ENCODE data around the gene COL6A1.
"Not testable (repeated sequence)": the region's sequence is repeated elsewhere in the genome, so short reads cannot be mapped to it uniquely, and the experiment has no call there.

Gene COL6A1

DNA sequence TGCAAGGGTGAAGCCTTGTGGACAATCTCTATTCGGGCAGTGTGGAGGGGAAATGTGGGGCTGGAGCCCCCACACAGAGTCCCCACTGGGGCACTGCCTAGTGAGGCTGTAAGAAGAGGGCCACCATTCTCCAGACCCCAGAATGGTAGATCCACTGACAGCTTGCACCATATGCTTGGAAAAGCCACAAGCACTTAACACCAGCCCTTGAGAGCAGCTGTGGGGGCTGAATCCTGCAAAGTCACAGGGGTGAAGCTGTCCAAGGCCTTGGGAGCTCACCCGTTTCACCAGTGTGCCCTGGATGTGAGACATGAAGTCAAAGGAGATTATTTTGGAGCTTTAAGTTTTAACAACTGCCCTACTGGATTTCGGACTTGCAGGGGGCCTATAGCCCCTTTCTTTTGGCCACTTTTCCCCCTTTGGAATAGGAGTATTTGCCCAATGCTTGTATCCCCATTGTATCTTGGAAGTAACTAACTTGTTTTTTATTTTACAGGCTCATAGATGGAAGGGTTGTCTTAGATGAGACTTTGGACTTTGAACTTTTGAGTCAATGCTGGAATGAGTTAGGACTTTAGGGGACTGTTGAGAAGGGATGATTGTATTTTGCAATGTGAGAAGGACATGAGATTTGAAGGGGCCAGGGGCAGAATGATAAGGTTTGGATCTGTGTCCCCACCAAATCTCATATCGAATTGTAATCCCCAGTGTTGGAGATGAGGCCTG is 16.3 kb upstream of the COL6A1 start:
- DNase-seq (ENCODE audit: low spot score): no peak

DNA sequence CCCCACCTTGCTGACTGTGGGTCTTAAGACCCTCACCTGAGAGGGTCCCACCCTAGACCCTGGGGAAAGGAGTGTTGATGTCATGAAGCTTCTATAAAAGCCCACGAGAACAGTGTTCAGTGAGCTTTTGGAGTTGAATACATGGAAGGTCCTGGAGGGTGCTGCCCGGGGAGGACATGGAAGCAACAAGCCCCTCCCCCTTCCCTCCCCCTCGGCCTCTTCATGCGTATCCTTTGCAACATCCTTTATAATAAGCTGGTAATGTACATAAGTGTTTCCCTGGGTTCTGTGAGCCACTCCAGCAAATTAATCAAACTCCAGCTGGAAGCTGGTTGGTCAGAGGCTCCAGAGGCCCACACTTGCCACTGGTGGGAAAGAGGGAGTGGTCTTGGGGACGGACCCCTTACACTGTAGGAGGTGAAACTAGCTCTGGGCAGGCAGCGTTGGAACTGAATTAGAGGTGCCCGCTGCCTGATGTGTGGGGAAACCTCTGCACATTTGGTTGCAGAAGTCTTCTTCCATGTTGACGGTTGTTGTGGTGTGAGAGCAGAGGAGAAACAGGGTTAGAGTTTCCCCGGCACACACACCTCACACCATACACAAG is 14.7 kb upstream of the COL6A1 start:
- DNase-seq (ENCODE audit: low spot score): peak; percentile 2

DNA sequence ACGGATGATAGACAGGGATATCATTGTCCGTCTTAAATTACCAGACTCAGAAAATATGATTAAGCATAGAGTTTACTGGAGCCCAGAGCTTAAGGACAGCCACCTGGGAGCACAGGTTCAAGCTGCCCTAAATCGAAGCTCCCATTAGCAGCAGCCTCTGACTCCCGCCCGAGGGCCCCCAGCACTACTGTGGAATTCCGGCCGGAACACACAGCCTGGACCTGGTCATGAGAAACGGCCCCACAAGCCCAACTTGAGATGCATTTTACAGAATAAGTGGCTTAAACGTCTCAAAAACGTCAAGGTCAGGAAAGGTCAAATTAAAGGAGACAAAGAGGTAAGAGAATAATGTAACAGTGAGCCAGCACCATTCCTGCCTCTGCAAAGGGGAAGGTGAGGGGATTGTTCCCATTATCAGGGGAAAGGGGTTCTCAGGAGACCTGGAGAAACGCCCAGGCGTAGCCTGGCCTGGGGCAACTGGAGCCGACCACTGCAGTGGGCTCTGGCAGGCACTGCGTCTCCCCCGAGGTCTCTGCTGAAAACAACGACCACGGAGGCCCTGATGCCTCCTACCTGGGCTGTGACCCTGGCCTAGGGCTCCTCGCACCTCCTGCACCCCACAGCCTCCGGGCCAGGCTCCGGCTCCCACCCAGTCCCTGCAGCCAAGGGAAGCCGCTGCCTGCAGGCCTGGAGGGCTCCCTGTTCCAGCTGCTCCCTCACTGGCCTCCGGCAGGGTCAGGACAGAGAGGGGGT is 11.5 kb upstream of the COL6A1 start:
- peak; percentile 1 for DNase-seq (ENCODE audit: low spot score)

DNA sequence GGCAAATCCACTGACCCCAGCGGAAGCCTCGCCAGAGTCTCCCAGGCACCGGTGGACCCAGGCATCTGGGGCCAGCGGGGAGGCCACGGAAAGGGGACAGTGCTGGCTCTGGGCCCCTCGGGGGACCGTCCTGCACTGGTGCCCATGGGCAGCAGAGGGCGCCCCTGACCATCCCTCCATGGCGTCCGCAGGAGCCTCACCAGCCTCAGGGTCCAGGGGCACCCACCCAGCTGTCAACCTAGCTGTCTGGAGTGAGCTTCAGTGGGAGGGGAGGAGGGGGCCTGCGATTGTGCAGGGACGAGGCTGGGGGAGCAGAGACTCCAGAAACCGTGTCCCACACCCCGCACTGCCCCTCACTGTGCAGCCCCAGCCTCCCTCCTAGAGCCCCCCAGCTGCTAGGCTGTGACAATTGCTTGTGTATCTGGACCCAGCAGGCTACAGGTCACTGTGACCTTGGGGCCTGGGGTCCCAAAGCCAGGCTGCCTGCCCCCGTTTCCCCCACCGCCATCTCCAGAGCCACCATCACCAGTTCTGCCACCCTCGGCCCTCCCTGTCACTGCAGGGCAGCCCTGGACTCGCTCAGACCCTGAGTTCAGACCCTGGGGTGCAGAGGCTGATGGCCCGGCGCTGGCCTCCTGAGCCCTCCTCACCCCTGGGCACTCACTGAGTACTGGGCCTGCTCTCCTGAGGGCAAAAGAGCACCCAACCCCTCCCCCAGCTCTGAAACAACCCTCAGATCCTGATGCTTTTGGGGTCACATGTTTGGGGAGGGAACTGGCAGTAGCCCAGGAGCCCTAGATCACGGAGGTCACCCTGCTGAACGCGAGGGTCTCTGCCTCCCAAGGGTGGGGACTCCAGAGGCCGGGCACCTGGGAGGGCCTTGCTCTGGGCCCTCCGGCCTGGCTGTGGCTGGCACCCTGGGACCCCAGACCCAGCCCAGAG is 10.6 kb upstream of the COL6A1 start:
- peak; percentile 69 for DNase-seq (ENCODE audit: low spot score)

DNA sequence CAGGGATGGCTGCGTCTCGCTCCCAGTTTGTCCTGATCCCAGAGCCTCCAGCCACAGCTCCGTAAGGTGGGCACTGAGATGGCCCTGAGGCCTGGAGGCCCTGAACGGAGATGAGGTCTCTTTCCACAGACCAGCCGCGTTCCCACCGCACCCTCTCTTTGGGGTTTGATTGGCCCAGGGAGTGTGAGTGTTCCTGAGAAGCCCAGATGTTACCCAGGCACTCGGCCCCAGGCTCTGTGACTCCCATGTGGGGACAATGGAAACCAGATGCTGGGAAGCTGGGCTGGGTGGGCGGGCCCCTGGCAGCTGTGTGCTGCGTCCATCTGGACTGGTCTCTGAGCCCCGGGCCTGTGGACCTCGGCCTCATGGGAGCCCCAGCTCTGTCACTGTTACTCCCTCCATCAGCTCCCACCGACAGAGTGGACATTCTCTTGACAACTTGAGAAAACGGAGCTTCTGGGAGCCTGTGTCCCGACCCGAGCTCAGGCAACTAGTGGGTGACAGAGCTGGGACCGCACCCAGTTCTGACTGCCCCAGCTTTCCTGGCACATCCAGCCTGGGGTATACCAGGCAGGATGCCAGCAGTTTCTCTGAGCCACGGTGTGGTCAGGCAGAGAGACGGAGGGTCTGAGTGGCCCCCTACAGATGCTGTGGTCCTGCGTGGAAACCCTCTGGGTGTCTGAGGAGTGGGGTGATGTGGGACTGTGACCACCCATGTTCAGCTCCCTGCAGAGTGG is 9.8 kb upstream of the COL6A1 start:
- peak; percentile 2 for DNase-seq (ENCODE audit: low spot score)

DNA sequence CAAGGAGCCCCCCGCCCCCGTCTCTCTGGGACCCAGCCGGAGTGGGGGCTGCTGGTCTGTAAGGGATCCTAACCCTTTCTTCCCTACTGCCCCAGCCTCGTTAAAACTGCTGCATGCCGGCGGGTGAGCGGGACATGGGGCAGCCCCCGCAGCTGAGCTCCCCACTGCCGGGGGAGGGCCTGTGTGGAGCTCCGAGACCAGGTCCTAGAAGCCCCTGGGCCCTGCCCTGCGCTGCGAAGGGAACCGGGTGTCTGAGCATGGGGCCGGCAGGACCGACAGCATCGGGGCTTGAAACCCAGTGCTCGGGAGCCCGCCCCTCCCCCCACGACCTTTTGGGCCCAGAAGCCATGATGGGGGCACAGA is 9.2 kb upstream of the COL6A1 start:
- peak; percentile 1 for DNase-seq (ENCODE audit: low spot score)

DNA sequence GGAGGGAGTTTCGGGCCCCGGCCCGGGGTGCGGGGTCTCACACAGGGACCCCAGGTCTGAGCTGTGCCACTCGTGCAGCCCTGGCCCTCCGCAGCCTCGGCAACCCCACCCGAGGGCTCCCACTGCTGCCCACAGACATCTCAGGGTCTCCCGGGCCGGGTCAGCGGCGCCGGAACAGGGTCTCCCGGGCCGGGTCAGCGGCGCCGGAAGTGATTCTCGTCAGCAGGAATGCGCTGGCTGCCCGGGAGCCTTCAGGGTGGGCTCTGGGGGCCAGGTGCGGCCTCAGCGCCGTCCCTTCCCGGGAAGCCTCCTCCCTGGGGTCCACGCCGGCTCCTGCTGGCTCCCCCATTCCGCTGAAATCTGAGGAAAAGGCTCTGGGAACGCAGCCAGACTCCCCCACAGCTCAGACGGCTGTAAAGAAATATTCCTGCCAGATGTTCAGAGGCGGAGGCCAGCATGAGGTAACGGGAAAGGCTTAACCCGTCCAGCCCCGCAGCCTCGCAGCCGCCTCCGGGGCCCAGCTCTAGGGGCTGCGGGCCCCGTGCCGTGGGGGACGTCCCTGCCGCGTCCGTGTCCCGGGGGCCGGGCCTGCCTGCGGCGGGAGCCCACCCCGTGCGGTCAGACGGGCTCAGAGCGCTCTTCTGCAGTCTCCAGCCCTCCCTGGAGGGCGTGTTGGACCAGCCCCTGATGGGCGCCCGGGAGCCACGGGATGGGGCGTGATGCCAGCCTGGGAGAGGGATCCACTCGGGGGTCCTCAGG is 8.7 kb upstream of the COL6A1 start:
- DNase-seq (ENCODE audit: low spot score): peak; percentile 14

DNA sequence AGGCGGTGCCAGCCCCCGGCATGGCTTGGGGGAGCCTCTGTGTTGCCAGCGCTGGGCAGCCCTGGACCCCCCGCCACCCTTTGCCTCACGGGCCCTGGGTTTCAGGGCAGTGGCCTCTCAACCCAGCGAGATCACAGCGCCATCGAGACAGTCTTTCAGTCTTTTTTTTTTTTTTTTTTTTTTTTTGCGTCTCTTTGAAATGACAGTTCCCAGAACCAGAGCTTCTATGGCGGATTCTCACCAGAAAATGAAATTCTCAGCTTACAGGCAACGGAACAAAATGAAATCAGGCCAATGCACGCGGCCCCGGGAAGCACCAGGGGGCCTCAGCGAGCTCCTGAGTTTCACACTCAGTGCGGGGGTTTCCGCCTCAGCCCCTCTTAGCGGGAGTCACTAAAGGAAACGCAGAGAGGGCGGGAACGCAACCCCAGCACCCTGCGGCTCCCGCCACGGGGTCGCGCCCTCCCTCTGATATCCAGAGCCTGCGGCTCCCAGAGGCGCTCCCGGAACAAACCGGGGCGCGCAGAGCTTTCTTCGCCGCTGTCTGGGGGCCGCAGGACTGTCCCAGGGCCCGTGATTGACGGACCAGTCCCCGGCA is 8.0 kb upstream of the COL6A1 start:
- peak; percentile 89 for DNase-seq (ENCODE audit: low spot score)

DNA sequence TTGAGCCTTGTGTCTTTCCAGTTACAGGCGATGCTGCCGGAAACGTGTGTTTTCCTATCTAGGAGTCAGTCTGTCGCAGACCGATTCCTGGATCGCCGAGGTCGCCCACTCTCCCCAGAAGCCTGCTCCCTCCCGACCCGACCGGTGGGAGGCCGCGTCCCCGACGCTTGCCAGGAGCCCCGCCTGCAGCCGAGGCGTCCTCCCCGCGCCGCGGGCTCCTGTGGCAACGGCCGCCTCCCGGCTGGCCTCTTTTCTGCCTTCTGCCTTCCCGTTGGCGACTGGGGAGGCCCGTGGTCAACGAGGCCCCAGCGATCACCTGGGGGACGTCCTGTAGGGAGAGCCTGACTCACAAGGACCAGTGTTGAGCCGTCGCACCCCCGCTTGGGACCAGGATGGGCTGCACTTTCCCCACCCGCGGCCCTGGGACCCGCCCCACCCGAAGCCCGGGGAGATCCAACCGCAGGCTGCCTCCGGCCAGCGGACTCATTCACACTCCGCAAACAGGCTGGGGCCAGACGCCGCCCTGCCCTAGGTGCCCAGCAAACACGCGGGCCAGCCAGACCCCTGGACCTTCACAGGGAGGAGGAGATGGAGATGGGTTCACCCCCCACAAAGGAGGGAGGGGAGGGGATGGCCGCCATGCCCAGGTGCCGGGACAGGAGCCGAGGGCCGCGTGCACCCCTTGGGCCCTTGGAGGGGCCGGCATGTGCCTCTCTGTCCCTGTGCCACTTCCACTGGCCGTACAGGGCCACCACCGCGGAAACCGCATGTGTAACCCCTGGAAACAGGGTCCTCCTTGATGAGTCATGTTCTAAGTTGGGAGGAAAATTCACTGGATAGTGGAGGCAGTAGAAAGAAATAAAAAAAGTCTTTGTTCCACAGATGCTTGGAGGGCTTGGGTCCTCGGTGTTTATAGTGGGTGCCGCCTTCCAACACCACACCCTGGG is 7.2 kb upstream of the COL6A1 start:
- peak; percentile 56 for DNase-seq (ENCODE audit: low spot score)

DNA sequence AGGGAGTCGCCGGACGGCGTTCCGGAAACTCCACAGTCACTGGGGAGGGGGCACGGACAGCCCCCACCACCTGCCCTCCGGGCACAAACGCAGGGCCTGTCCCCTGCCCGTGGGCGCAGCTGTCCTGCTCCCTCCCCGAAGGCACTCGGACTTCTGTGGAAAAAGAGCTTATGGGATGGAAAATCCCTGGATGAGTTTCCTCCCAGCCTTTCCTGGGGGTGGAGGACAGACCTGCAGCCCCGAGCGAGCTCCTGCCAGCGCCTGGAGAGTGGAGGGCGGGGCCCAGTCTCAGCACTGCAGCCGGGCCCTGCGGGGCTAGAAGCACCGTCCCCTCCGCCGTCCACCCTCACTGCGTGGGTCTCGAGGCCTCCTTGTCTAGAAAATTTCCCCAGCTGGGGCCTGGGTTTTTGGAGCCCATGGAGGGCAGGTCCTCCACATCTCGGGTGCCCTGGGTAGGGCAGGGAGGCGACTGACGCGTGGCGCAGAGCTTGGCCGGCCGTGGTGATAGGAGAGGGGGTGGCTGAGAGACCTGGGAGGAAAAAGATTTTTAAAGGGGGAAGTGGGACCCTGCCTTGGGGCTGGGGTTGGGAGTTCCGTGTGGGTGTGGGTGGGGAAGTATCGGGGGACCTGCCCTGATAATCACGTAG is 6.4 kb upstream of the COL6A1 start:
- DNase-seq (ENCODE audit: low spot score): peak; percentile 15

DNA sequence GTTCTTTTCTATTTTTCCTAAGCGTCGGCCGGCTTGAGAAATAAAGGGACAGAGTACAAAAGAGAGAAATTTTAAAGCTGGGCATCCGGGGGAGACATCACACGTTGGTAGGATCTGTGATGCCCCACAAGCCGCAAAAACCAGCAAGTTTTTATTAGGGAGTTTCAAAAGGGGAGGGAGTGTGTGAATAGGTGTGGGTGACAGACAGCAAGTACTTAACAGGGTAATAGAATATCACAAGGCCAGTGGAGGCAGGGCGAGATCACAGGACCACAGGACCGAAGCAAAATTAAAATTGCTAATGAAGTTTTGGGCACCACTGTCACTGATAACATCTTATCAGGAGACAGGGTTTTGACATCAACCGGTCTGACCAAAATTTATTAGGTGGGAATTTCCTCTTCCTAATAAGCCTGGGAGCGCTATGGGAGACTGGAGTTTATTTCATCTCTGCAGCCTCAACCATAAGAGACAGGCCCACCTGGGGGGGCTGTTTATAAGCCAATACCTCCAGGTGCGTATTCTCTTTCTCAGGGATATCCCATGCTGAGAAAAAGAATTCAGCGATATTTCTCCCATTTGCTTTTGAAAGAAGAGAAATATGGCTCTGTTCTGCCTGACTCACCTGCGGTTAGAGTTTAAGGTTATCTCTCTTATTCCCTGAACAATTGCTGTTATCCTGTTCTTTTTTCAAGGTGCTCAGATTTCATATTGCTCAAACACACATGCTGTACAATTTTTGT is 5.7 kb upstream of the COL6A1 start:
- not testable (repeated sequence) for DNase-seq (ENCODE audit: low spot score)

DNA sequence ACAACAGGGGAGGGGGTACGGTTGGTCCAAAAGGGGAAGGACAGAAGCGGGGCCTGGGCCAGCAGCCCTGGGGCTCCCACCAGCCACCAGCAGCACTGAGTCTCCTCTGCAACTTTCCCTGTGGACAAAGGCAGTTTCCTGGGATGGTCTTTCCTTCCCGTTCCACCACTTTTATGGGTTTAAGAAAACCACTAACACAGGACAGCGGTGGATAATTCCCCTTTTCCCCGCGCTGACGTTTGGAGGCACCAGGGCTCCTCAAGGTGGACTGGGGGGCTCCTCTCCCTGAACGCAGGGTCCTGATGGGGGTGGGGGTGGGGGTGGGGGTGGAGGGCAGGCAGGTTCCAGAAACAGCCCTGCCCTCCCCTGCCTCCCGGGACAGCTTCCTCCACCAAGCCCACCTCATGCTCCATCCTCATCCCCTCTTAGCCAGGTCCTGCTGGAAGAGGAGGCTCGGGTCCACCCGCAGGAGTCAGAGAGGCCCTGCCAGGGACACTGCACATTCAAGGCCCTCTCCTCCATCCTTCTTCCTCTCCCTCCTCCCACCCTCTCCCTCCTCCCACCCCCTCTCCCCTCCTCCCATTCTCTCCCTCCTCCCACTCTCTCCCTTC is 4.8 kb upstream of the COL6A1 start:
- DNase-seq (ENCODE audit: low spot score): peak; percentile 8

DNA sequence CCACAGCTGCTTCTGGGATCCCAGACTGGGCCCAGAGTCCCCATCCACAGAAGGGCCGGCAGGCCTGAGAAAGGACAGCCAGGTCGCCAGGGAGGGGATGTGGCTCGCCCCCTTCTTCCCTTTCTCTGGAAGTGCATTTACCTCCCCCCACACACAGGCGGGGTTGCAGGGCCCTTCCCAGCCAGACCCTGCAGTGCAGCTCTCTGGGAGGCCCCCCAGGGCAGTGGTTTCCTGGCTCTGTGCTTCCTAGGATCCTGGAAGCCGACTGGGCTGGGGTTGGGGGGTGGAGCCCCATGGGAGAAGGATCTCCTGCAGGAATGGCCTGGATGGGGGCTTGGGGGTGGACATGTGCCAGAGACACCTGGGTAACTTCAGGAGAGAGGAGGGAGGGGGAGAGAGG is 4.2 kb upstream of the COL6A1 start:
- peak; percentile 9 for DNase-seq (ENCODE audit: low spot score)

DNA sequence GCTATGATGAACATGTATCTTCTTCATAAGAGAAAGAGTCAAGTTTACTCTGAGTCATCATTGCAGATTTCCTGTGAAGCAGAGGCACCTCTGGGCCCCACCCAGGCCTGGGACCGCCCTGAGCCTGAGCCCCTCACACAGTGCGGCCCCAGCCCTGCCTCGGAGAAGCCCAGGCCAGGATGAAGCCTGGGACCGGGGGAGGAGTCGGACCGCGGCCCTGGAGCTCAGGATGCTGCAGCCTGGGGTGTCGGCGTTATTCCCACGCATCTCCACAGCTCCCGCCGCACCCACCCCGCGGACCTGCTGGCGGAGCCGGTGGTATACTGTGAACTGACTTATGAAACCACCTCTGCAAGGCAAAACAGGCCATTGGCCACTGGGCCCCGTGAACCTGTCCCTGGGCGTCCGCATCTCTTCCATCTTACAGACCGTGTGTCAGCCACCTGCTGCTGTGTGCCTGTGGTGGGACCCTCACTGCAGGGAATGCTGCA is 2.4 kb upstream of the COL6A1 start:
- DNase-seq (ENCODE audit: low spot score): peak; percentile 2

DNA sequence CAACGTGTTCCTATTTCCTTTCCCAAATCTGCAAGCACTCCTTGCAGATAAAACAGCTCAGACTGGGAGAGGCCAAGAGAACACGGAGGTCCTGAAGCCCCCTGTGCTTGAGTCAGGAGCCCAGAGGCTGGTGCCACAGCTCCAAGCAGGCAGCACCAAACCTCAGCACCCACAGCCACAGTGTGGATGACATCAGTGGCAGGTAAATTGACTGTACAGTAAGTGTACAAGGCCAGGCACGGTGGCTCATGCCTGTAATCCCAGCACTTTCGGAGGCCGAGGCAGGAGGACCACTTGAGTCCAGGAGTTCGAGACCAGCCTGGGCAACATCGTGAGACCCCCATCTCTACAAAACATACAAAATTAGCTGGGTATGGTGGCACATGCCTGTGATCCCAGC is 1.9 kb upstream of the COL6A1 start:
- DNase-seq (ENCODE audit: low spot score): no peak

DNA sequence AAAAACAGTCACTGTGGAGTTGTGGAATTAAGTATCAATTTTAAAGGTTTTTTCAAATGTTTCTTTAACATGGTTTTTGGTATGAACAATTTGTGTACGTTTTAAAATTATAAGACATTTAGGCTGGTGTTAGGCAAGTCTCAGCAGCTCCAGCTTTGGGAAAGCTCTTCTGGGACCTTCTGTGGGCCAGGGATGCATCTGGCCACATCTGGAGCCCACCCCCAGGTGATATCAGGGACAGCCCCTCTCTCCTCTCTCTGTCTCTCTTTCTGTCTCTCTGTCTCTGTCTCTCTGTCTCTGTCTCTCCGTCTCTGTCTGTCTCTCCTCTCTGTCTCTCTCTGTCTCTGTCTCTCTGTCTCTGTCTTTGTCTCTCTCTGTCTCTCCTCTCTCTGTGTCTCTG is 1.3 kb upstream of the COL6A1 start:
- DNase-seq (ENCODE audit: low spot score): peak; percentile 2

DNA sequence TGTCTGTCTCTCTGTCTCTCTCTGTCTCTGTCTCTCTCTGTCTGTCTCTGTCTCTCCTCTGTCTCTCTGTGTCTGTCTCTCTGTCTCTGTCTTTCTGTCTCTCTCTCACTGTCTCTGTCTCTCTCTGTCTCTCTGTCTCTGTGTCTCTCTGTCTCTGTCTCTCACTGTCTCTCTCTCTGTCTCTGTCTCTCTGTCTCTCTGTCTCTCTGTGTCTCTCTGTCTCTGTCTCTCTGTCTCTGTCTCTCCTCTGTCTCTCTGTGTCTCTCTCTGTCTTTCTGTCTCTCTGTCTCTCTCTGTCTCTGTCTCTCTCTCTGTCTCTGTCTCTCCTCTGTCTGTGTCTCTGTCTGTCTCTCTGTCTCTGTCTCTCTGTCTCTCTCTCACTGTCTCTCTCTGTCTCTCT is 873 bp upstream of the COL6A1 start:
- no peak for DNase-seq (ENCODE audit: low spot score)

All from HuH-7.5 (cell line).